HG03135 (cell line): ENCODE results near the gene CDKAL1.
A peak's percentile ranks its signal among the peaks of the same experiment; 100 is the strongest.

ENCODE experiments used
- ATAC-seq: cut with Tn5 transposase; IDR thresholded peaks from one replicate; pipeline ENCODE4 v1.9.1; 2021; ENCODE audit warnings: mild to moderate bottlenecking, moderate library complexity; ENCODE audit not compliant: unreplicated experiment

CDKAL1 gene

DNA sequence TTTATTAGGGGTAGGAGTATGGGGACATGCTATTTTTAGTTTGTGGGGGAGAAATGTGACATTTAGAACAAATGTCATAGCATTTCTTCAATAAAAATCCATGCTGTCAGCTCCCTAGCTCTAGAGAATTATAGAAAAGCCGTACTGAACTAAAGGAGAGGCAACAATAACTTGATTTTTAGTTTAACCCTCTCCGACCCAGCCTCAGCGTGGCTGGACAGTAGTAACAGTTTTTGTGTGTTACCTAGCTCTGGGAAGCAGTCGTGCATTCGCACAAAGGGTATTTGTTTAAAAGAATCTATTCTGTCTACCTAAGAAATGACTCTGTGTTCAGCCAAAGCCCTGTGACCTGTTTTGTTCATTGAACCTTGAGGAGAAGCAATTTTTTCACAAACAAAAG is 616.9 kb downstream of the CDKAL1 start:
- no peak for ATAC-seq

GRCh38 chr6:21151530-21151929 is 617.3 kb downstream of the CDKAL1 start:
- no peak for ATAC-seq

GRCh38 chr6:21157186-21157929 is 623.1 kb downstream of the CDKAL1 start:
- ATAC-seq = no peak

DNA sequence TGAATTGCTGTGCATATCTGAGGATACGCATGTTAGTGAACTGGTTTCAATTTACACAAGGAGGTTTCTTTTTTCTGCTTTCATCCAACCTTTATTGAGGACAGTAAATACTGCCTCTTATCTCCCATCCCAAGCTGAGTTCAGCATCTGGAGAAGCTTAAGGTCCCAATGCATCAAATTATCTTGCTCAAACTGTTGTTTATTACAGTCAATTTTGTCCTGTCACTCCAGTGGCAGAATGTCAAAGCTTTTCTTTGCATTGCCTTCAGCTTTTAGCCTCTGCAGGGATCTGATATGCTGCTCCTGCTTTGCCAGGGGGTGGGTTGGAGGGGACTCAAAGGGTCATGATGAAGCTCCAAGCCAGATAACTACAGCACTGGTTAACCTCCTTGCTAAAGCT is 623.9 kb downstream of the CDKAL1 start:
- no peak for ATAC-seq

- peak; percentile 52 for ATAC-seq
These were observed 624.6 kb downstream of the CDKAL1 start for GRCh38 chr6:21158873-21159272.

DNA sequence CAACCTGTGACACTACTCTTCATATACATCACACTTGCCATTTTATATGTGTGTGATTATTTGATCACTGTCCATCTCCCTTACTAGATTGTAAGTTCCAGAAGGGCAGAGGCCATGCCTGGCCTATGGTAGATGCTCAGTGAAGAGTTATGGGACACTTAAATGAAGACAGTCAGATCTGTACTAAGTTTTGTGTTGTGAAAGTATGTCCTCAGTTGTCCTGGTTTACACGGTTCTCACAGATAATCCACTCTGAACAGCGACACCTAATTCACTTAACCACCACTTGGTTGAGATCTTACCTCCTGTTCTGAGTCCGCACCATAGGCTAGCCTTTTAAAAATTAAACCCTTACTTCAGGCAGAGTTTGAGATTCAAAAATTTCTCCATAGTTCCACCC is 625.2 kb downstream of the CDKAL1 start:
- no peak for ATAC-seq

- no peak for ATAC-seq
These were observed 627.5 kb downstream of the CDKAL1 start for GRCh38 chr6:21161707-21162106.

- no peak for ATAC-seq
These were observed 629.0 kb downstream of the CDKAL1 start for GRCh38 chr6:21163110-21163837.

GRCh38 chr6:21163838-21164180 is 629.6 kb downstream of the CDKAL1 start:
- no peak for ATAC-seq

DNA sequence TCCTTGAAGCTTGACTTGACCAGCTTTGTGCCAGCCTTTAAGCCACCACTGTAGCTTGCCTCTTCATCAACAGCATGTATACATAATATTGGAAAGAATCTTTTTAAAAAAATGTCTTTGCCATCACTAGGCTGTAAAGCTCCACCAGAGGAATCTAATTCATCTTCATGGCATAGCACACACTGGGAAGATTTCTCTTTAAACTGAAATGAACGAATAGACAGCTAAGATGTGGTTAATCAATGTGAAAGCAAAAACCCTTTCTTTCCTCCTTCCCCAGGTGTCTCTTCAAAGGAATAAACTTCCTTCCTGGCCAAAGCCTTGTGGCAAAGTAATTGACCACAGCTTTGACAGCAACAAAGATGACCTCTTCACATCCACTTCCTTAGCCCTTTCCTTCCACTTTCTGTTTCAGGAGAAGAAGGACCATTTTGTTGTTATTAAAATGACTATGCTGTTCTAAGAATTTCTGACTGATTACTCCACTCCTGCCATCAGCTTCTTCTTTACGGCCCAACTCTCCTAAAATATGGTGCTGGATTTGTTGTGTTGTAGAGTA is 630.6 kb downstream of the CDKAL1 start:
- ATAC-seq = peak; percentile 68

DNA sequence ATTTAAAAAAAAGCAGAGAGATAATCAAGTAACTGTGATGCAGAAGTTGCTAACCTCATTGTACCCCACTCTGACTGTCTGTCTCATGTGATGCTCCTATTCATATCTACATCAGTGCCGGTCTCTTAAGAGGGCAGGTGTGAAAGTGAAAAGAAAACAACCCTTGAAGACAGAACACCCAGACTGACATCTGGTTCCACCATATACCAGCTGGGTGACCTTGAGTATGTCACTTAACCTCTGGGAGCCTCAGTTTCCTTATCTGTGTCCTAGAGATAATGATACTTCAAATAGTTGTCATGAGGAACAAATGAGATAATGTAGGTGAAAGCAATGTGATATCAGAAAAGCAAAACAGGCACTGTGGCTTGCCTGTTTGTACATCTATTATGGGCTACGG is 632.5 kb downstream of the CDKAL1 start:
- ATAC-seq = peak; percentile 67

DNA sequence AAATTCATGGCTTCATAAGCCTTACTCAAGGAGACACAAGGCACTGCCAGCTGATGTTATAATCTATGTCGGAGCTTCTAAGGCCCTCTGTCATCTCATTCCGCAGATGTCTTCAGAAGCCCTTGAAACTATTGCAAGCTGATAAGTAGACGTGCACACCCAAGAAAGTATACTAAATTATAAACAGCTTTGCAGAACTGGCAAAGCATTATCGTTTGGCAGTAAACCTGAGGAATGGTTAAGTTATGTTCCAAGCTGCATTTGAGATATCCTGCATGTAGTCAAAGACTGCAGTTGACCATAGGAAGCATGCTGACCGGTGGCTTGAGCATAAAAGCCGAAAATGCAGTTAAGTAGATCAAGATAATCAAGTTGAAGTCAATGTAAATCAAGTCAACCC is 633.5 kb downstream of the CDKAL1 start:
- no peak for ATAC-seq

- ATAC-seq = no peak
These were observed 637.5 kb downstream of the CDKAL1 start for GRCh38 chr6:21171801-21172200.

- no peak for ATAC-seq
These were observed 638.8 kb downstream of the CDKAL1 start for GRCh38 chr6:21173031-21173430.

GRCh38 chr6:21173678-21174077 is 639.4 kb downstream of the CDKAL1 start:
- ATAC-seq = no peak

DNA sequence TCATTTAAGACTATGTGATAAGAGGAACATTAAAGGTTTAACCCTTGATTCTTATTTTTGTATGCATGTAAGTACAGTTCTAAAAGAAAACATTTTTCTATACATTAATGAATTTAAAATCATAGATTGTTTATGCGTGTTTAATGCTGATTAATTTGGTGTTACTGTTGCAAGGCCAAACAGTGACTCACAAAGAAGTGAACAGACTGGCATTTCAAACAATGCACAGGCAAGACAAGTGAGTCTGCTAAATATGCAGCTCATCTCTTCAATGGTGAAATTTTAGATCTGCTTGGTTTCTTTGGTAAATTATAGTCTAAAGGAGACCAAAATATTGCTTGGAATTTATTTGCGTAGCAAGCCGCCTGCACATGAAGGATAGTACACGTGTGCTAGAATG is 641.9 kb downstream of the CDKAL1 start:
- ATAC-seq = no peak

DNA sequence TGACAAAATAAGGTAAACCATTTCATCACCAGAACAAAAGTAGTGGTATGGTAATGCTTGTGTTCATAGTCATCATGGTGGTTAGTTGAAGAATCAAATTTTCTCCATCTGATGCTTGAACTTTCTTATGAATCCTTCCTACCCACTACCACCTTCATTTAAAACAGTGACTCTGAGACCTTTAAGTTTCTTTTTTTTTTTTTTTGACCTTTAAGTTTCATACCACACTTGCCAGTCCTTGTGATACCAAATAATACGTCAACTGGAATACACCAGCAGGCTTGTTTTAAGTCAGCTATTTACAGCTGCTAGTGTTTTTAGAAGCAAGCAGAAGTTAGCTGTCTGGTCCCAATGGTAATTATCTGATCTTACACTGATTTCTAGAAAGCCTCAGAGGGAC is 645.9 kb downstream of the CDKAL1 start:
- ATAC-seq = peak; percentile 59

DNA sequence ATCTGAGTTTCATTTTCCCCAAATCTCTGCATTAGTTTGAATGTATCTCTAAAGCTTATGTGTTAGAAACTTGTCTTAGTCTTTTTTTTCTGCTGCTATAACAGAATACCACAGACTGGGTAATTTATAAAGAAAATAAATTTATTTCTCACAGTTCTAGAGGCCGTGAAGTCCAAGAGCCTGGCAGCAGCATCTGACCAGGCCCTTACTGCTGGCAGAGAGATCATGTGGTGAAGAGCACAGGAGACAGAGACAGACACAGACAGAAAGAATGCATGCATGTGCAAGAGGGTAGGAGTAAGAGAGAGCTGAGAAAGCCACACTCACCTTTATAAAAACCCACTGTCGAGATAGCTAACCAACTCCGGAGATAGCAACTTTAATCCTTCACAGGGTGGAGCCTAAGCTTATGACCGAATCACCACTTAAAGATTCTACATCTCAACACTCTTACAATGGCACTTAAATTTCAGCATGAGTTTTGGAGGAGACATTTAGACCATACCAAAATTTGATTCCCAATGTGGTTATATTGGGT is 646.6 kb downstream of the CDKAL1 start:
- ATAC-seq = no peak

GRCh38 chr6:21181866-21182265 is 647.6 kb downstream of the CDKAL1 start:
- peak; percentile 59 for ATAC-seq

DNA sequence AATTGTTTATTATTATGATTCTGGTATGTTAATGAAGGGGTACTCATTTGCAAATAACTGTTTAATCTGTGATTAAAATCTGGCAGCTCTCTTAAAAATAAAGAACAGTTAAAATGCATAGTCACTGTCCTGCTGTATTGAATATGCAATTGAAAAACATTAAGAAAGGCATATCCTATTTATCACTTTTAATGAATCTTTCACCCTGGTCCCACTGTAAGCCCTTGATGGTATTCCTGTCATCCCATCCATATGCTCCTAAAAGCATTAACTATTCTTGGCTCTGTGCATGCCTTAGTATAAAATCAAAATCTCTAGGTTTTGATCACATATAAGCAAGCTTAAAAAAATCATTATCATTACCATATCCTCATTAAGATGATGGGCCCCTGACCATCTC is 648.3 kb downstream of the CDKAL1 start:
- no peak for ATAC-seq

DNA sequence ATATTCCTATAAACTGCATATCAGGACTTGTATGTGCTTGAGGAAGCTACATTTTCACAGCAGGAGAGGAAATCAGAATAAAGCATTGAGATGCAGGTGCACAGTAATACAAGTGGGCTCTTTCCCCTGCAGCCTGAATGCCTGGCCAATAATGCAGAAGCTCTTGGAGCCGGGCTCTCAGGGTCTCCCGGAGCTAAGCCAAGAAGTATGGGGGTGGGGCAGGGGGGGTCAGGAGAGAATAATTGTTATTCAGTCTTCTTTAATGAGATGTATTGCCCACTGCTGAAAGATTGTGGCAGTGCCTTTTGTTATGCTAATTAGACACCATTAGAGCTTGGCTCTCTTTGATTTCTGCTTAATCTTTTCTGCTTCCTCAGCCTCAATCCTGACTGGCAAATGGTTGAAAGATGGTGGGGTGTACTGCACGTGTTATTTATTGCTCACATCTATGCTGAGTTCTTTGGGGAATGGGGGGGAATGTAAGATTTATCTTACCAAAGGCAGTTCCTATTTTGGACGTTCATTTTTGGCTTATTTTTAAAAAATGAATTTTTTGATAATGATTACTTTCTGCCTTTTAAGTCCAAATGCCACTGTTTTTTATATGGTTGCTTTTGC is 651.7 kb downstream of the CDKAL1 start:
- ATAC-seq = no peak
